ENCODE measurements around the gene ACSF2. TPM values are rescaled to one million over a fixed set of nuclear protein-coding genes. Genes with fewer than 3 reads are reported as not detected.
"Not testable (repeated sequence)": the region's sequence is repeated elsewhere in the genome, so short reads cannot be mapped to it uniquely, and the experiment has no call there.

ACSF2 gene
- total RNA-seq, 1 experiment from 2014 or later = 72.7 TPM

GRCh38 chr17:50473901-50474300 is 47.9 kb downstream of the ACSF2 start:
- ATAC-seq = no peak
- Histone ChIP-seq H3F3A (ENCODE audit: low read length, unreplicated experiment) (no peaks in the 10 kb centered on the region), H3K9ac (ENCODE audit: low read length) (no peak overlapping the region), H3K4me1 (ENCODE audit: insufficient read depth, low read length) (peaks cover 7% of the 10 kb centered on the region), H3K36me3 (ENCODE audit: low read depth, low read length) (no peaks in the 10 kb centered on the region), H3K27me3 (ENCODE audit: low read length) (no peaks in the 10 kb centered on the region), H3K79me2 (ENCODE audit: low read length) (peaks cover under 1% of the 10 kb centered on the region), H4K20me1 (ENCODE audit: low read length) (no peaks in the 10 kb centered on the region), H3K4me3 (ENCODE audit: low read length) (no peak overlapping the region), H3K27ac (ENCODE audit: low read length) (no peak overlapping the region), H3K9me3 (ENCODE audit: low read length) (no peaks in the 10 kb centered on the region), H3K4me2 (ENCODE audit: low read length) (no peak overlapping the region), H2AFZ (ENCODE audit: low read length) (no peak overlapping the region), H3K9me2 (replicated peaks; ENCODE audit: low read length) (no peaks in the 10 kb centered on the region)
- TF ChIP-seq CTCF (conservative IDR thresholded peaks at IDR 0.05; ENCODE audit: low read depth, low read length) (no peak), EZH2phosphoT487 (IDR thresholded peaks at IDR 0.05; ENCODE audit: borderline replicate concordance, low read length) (no peak), EZH2 (IDR thresholded peaks at IDR 0.05; ENCODE audit: low read length, unreplicated experiment) (no peak)
- no TSS peak for BruUV-seq (replicated peaks)
- ChIA-PET POLR2A (ENCODE audit: unreplicated experiment) (no interaction called here), CTCF (no interaction called here)
- intact Hi-C loops (cut with micrococcal nuclease) = no loop called here
- no peak for DNase-seq

GRCh38 chr17:50474523-50474922 is 48.5 kb downstream of the ACSF2 start:
- CTCF ChIA-PET = no interaction called here
- no peaks in the 10 kb centered on the region for H3K27me3 ChIP-seq (ENCODE audit: low read length)
- H3K9ac ChIP-seq (ENCODE audit: low read length) = no peak overlapping the region
- H4K20me1 ChIP-seq (ENCODE audit: low read length) = no peaks in the 10 kb centered on the region
- peaks cover 8% of the 10 kb centered on the region for H3K4me1 ChIP-seq (ENCODE audit: insufficient read depth, low read length)
- no peak for ATAC-seq
- H3K27ac ChIP-seq (ENCODE audit: low read length) = no peak overlapping the region
- POLR2A ChIA-PET (ENCODE audit: unreplicated experiment) = no interaction called here
- H3K36me3 ChIP-seq (ENCODE audit: low read depth, low read length) = no peaks in the 10 kb centered on the region
- no peak overlapping the region for H2AFZ ChIP-seq (ENCODE audit: low read length)
- no peaks in the 10 kb centered on the region for H3F3A ChIP-seq (ENCODE audit: low read length, unreplicated experiment)
- BruUV-seq (replicated peaks) = no TSS peak
- H3K9me2 ChIP-seq (replicated peaks; ENCODE audit: low read length) = no peaks in the 10 kb centered on the region
- H3K9me3 ChIP-seq (ENCODE audit: low read length) = no peaks in the 10 kb centered on the region
- peaks cover 6% of the 10 kb centered on the region for H3K79me2 ChIP-seq (ENCODE audit: low read length)
- H3K4me2 ChIP-seq (ENCODE audit: low read length) = no peak overlapping the region
- TF ChIP-seq CTCF (conservative IDR thresholded peaks at IDR 0.05; ENCODE audit: low read depth, low read length) (no peak), EZH2 (IDR thresholded peaks at IDR 0.05; ENCODE audit: low read length, unreplicated experiment) (no peak), EZH2phosphoT487 (IDR thresholded peaks at IDR 0.05; ENCODE audit: borderline replicate concordance, low read length) (no peak)
- no peak for DNase-seq
- intact Hi-C loops (cut with micrococcal nuclease) = no loop called here
- H3K4me3 ChIP-seq (ENCODE audit: low read length) = no peak overlapping the region

GRCh38 chr17:50475362-50475761 is 49.3 kb downstream of the ACSF2 start:
- no peaks in the 10 kb centered on the region for H3K9me2 ChIP-seq (replicated peaks; ENCODE audit: low read length)
- no peak for DNase-seq
- no TSS peak for BruUV-seq (replicated peaks)
- POLR2A ChIA-PET (ENCODE audit: unreplicated experiment) = no interaction called here
- H3K4me3 ChIP-seq (ENCODE audit: low read length) = no peak overlapping the region
- CTCF ChIA-PET = interaction anchor here (0.6 kb wide), 1 partner anchor 45 kb away, joined by 3 read pairs; no protein-coding TSS in a partner anchor
- H4K20me1 ChIP-seq (ENCODE audit: low read length) = no peaks in the 10 kb centered on the region
- no peak overlapping the region for H3K27ac ChIP-seq (ENCODE audit: low read length)
- H3F3A ChIP-seq (ENCODE audit: low read length, unreplicated experiment) = no peaks in the 10 kb centered on the region
- no peaks in the 10 kb centered on the region for H3K9me3 ChIP-seq (ENCODE audit: low read length)
- H3K36me3 ChIP-seq (ENCODE audit: low read depth, low read length) = no peaks in the 10 kb centered on the region
- H3K79me2 ChIP-seq (ENCODE audit: low read length) = peaks cover 14% of the 10 kb centered on the region
- H3K27me3 ChIP-seq (ENCODE audit: low read length) = no peaks in the 10 kb centered on the region
- H3K4me2 ChIP-seq (ENCODE audit: low read length) = no peak overlapping the region
- no peak for TF ChIP-seq EZH2phosphoT487 (IDR thresholded peaks at IDR 0.05; ENCODE audit: borderline replicate concordance, low read length)
- TF ChIP-seq CTCF (conservative IDR thresholded peaks at IDR 0.05; ENCODE audit: low read depth, low read length) = no peak
- TF ChIP-seq EZH2 (IDR thresholded peaks at IDR 0.05; ENCODE audit: low read length, unreplicated experiment) = no peak
- no peak overlapping the region for H3K9ac ChIP-seq (ENCODE audit: low read length)
- ATAC-seq = no peak
- peaks cover 16% of the 10 kb centered on the region for H3K4me1 ChIP-seq (ENCODE audit: insufficient read depth, low read length)
- intact Hi-C loops (cut with micrococcal nuclease) = no loop called here
- no peak overlapping the region for H2AFZ ChIP-seq (ENCODE audit: low read length)

- H2AFZ ChIP-seq (ENCODE audit: low read length); H3K4me3 ChIP-seq (ENCODE audit: low read length); H3K9me2 ChIP-seq (replicated peaks; ENCODE audit: low read length); intact Hi-C loops (cut with micrococcal nuclease); H3K4me2 ChIP-seq (ENCODE audit: low read length); H3K36me3 ChIP-seq (ENCODE audit: low read depth, low read length); H3K9me3 ChIP-seq (ENCODE audit: low read length); ATAC-seq; H3K27me3 ChIP-seq (ENCODE audit: low read length); H3K9ac ChIP-seq (ENCODE audit: low read length); DNase-seq; BruUV-seq (replicated peaks); H4K20me1 ChIP-seq (ENCODE audit: low read length); POLR2A ChIA-PET (ENCODE audit: unreplicated experiment); H3K27ac ChIP-seq (ENCODE audit: low read length); H3F3A ChIP-seq (ENCODE audit: low read length, unreplicated experiment): not testable (repeated sequence)
- H3K4me1 ChIP-seq (ENCODE audit: insufficient read depth, low read length) = peaks cover 17% of the 10 kb centered on the region
- H3K79me2 ChIP-seq (ENCODE audit: low read length) = peaks cover 19% of the 10 kb centered on the region
- CTCF ChIA-PET = interaction anchor here (0.6 kb wide), 1 partner anchor 46 kb away, joined by 3 read pairs; no protein-coding TSS in a partner anchor
These were observed 49.9 kb downstream of the ACSF2 start for GRCh38 chr17:50475775-50476544.

All from PC-3 (cell line).